ENCODE results near the gene STAG1.
"Not testable (repeated sequence)": the region's sequence is repeated elsewhere in the genome, so short reads cannot be mapped to it uniquely, and the experiment has no call there.

Gene STAG1

DNA sequence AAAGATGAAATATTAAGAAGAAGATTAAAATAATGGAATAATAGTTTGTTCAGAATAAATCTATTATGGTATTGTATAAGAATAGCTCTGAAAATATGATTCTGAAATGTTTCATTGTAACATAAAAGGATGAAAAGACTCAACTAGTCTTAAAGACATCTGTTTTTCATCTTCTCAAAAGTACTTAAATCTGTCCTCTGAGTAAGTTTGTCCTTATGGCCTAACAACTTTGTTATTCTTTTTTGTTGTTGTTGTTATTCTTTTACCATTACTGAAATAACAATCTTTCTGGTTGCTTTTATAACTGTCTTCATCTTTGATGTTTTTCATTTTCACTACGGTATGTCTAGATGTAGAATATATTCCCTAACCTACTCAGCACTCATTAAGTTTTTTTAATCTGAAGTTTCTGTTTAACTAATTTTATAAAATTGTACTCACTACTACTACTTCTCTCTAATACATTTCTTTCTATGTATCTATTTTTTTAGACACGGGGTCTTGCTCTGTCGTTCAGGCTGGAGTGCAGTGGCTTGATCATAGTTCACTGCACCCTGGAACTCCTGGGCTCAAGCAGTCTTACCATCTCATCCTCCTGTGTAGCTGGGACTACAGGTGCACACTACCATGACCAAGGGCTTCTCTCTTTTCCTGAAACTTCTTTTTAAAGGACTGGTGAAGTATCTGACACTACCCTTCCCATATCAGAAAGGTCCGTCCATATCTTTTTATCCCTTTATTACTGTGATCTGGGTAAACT lies 261.4 kb downstream of the STAG1 start:
- no peak for DNase-seq

DNA sequence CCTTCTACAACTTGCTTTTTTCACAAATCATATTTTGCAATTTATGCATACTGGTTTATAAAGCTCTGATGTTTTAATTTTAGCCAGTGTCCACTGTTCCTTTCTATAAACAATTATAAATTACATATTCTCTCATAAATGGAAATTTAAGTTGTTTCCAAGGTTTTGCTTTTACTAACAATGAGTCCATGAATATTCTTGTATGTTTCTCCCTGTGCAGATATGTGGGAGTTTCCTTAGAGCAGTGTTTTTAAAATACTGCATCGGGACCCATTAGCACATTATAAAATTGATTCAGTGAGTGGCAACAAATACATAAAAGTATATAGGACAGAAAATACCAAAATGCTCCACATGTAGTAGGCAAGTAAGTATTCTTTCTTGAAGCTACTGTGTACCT lies 266.4 kb downstream of the STAG1 start:
- DNase-seq = no peak

DNA sequence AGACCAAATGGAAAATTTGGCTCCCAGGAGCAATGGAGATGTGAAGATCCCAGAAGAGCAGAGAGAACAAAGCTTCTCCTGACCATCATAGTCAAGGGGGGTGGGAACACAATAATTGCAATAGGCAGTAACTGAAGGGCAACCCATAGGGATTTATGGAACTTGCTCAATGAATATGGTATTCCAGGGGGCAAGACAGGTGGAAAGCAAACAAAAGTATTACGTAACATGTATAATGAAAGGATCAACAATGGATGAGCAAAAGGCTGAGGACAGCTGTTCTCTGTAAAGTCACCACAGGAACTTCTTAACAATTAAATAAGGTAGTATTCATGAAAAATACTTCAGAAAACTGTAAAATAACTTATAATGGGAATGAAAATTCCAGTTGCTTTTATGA lies 275.9 kb downstream of the STAG1 start:
- no peak for DNase-seq

DNA sequence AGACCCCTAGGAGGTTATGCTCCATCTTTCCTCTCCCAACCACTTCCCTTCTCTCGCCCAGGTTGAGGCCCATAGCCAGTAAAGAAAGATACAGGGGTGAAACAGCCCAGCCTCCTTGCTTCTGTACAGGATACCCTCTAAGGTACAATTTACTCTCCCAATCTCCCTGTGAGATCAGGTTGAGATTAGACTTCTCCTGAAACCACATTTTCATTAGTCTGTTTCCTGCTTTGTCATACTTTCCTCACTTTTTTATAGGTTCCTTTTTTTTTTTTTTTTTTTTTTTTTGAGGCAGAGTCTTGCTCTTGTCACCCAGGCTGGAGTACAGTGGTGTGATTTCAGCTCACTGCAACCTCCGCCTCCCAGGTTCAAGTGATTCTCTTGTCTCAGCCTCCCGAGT lies 277.3 kb downstream of the STAG1 start:
- DNase-seq = not testable (repeated sequence)

DNA sequence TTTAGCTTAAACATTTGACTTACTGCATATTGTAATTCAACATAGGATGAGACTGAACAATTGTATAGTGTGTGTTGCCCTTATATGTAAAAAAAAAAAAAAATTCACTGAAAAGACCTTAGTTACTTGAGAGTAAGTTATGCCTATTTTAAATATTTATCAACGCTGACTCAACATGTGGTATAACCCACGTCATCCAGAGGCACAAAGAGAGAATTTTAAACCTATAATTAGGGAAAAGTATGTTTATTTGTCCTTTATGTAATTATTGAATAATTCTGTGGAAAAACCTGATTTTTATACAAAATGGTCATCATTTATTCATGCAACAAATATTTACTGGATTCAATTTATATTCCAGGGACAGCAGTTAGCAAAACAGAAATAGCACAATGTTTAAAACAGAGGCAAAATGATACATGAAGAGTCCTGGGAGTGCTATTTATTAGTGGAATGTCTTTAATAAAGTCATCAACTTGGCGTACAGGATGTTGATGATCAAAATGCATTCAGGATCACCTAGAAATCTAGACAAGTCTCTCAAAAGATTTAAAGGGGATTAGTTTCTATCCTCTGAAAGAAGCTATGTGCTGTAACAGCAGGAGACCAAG lies 278.4 kb downstream of the STAG1 start:
- no peak for DNase-seq

DNA sequence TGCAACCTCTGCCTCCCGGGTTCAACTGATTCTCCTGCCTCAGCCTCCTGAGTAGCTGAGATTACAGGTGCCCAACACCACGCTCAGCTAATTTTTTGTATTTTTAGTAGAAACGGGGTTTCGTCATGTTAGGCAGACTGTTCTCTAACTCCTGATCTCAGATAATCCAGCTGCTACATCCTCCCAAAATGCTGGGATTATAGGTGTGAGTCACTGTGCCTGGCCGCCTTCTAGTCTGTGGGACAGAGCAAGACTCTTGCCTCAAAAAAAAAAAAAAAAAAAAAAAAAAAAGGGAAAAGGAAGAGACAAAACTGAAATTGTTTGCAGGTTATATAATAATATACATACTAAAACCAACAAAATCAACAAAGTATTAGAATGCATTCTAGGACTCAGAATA lies 286.9 kb downstream of the STAG1 start:
- DNase-seq = no peak

DNA sequence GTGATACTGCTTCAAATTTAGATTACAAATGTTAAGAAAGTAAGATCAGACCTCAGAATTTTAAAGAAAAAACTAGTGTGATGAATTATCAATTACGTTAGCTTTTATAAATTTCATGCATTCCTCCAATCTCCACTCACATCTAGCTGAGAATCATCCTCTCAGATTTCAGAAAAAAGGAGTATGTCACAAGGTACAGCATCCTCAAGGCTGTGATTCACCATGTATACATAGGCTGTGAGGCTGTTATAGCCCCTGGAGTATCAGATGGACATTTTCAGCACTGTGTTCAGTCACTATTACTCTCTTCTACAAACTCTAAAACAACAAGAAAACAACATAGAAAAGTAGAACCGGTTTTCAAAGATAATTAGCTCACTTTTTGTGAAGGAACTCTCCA lies 287.7 kb downstream of the STAG1 start:
- DNase-seq = no peak

DNA sequence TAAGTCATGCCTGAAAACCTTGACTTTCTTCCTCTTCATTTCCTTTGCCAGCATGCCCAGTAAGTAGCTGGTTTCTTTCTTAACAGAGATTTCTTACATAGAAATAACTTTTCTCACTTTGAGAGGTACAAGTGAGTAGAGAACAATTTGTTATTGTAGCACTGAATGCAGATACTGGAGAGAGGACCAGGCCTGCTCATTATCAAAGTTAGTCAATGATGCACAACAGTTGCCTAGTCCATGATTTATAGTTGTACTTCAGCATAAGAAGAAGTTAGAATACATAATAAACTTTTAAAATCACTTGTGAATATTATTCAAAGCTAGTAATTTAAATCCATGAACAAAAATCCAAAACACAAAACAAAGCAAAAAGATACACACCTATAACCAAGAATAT lies 289.0 kb downstream of the STAG1 start:
- no peak for DNase-seq

DNA sequence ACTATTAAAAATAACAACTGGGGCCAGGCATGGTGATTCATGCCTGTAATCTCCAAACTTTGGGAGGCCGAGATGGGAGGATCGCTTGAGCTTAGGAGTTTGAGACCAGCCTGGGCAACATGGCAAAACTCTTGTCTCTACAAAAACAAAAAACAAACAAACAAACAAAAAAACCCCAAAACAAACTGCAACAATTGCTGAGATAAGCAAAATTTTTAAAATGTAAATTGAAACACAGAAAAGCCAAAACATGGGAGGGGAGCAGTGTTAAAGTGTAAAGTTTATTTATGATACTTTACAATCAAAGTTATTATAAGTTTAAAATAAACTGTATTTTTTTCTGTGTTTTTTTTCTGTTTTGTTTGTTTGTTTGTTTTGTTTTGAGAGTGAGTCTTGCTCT lies 294.4 kb downstream of the STAG1 start:
- no peak for DNase-seq

DNA sequence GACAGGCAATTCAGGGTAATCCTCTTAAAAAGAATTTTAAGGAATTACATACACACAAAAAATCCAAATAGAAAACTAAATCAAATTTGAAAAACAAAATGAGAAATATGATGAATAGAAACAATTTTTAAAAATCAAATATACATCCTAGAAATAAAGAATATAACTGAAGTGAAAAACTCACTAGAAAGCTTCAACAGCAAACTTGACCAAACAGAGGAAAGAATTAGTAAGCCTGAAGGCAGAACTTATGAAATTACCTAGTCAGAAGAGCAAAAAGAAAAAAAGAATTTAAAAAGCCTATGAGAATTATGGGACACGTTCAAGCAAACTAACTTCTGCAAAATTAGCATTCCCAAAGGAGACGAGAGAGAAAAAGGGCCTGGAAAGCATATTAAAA lies 296.0 kb downstream of the STAG1 start:
- no peak for DNase-seq

DNA sequence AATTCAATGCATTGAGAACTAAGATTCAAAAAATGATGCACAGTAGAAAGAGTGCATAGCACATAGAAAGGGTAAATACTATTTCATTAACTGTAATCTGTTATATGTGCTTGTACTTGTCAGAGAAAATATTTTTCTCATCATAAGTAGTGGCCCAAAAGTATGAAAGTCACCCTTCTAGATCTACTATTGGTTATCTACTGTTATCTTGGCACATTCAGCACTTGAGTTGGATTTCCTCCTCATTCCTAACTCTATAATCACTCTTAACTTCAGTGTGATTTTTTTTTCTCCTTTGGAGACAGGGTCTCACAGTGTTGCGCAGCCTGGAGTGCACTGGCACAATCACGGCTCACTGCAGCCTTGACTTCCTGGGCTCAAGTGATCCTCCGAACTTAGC lies 307.6 kb downstream of the STAG1 start:
- no peak for DNase-seq

DNA sequence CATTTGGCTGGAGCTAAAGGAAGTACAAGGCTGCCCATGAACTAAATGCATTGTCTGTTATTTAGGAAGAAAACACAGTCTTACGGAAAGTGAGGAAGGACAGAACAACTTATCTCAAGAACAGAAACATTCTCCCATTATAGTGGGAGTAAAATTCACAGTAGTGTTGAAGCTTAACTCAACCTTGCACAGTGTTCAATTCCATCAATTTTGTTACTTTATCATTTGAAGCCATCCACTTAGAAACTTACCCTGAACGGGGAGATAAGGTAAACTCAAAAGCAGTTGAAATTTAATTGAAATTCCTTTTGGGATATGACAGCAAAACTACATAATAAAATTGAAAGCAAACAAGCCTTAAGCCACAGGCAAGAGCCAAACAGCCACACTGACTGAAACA lies 315.1 kb downstream of the STAG1 start:
- no peak for DNase-seq

DNA sequence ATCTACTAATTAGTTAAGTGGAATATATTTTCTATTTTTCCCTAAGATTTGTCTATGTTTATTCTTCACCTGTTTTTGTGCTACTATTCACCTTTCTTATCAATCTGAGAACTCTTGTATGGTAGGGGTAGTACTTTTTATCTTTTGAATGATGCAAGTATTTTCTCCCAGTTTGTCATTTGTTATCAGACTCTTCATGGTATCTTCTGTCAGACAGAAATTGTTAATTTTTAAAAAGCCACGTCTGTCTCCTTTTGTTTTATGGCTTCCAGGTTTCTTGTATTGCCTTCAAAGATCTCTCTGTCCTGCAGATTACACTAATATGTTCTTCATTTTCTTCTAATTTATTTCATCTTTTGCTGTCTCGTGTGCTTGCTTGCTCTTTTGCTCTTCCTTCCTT lies 317.7 kb downstream of the STAG1 start:
- DNase-seq = no peak

DNA sequence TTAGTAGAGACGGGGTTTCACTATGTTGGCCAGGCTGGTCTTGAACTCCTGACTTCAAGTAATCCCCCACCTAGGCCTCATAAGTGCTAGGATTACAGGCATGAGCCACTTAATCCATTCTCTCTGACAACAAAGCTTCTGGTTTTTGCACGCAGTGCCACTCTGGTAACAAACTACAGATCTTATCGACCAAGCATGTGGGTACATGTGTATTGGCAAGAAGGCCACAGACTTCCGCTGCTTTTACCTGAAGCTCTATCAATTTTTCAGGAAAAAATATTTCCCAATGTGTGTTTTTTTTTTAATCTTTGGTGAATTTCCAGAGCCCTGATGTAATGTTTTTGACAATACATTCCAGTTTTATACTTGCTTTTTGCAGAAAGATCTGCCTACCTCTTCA lies 319.5 kb downstream of the STAG1 start:
- DNase-seq = no peak

DNA sequence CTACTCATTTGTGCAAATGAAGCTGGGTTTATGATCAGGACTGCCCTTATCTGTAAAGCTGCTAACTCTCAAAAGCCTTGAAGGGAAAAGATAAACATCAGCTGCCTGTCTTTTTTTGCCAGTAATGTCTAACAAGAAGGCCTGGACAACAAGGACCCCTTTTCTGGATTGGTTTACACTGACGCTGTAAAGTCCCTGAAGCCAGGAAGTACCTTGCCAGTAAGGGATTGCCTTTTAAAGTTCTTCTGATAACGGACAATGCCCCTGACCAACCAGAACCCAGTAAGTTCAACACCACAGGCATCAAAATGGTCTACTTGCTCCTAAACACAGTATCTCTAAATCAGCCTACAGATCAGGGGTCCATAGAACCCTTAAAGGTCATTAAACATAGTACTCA lies 324.0 kb downstream of the STAG1 start:
- DNase-seq = no peak

DNA sequence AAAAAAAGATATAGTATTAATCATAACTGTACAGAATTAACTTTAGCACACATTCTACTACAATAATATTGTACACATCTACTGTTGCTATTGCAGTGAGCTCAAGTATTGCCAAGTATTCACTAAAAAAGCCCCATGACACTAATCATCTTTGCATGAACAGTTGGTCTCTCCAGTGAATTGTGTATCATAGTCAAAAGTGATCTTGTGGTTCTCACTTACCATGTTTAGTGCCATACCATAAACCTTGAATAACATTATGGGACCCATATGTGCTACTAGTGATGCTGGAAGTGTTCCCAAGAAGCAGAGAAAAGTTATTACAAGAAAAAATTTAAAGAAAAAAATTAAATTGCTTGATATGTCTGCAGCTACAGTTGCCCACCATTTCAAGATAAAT lies 324.9 kb downstream of the STAG1 start:
- DNase-seq = no peak

DNA sequence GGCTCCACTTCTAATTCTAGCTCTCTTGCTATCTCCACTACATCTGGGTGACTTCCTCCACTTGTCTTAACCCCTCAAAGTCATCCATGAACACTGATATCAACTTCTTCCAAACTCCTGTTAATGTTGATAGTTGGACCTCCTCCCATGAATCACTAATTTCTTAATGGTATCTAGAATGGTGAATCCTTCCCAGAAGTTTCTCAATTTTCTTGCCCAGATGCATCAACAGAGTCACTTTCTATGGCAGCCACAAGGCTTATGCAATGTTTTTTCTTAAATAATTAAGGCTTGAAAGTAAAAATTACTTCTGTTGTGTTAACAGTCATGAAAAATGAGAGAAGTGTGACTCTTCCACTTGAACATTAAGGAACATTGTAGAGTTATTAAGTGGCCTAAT lies 337.7 kb downstream of the STAG1 start:
- DNase-seq = no peak

DNA sequence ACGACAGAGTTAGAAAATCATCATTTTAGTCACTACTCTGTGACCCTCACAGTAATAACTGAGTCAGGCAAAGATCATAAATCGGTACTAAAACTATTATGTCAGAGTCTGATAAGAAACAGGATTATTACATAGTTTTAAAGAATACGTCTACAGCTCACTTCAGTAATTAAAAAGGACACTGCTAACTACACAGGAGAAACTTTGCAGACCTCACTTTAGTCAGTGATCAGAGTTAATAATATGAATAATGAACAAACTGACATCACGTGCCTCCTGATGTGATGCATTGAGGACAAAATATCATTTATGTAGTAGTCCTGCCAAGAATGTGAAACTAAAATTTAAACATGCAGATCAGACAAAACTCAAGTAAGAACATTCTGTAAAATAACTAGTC lies 339.9 kb downstream of the STAG1 start:
- DNase-seq = no peak

DNA sequence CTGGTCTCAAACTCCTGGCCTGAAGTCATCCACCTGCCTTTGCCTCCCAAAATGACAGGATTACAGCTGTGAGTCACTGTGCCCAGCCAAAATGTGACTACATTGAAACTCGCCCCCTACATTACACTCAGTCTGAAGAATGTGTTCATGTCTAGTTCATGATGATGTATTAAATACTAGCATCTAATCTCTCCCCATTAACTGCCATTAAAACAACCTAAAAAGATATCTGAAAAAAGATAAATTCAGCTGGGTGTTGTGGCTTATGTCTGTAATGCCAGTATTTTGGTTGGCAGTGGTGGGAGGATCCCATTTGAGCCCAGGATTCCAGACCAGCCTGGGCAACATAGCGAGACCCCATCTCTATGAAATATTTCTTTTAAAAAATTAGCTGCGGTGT lies 342.6 kb downstream of the STAG1 start:
- DNase-seq = no peak

DNA sequence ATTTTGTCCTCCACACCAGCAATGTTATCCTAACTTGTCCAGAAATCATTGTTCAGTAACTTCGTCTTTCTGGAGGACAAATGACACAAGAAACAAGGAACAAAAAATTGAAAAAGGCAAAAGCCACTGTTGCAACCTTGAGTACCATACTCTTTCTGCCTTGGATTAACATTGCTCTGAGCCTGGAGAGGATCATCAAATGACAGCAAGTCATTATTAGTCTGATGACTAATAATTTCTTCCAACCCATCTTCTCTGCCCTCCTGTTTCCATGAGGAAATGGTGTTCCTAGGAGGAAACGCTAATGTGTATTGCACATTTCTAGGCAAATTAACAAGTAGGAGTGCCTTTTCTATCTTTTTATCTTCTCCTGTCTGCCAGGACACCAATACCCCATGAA lies 348.1 kb downstream of the STAG1 start:
- DNase-seq = no peak

DNA sequence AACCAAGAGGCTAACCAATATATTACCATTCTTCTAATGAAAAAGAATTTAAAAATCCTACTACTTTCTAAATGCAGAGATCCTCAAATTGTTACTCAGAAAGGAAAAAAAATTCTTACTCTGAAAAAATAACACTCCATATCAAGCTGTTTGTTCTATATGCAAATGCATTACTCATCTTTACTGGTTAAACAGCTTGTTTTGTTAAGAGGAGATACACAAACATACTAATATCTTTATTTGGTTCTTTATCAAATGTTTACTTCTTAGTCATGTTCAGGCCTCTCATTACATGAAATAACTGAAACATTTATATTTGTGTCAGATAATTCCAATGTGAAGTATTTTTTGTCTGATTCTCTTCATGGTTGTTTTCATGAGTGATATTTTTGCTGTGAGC lies 355.3 kb downstream of the STAG1 start:
- DNase-seq = no peak

DNA sequence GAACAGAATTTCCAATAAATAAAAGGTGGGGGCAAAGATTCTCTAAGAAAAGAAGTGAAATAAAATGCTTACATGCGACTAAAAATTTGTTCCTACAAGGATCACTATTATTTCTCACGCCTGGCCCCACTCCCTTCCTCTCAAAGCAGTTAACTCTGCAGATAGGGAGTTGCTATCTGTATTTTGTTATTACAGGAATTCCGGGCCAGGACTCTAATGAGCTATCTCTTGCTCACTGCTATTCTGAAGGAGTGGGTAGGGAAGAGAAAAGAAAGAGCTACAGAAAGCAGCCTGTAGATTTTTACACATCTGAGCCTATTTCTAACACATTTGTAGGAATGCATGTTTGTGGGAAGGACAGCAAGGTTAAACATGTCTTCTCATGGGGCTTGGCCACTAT lies 361.6 kb downstream of the STAG1 start:
- no peak for DNase-seq

DNA sequence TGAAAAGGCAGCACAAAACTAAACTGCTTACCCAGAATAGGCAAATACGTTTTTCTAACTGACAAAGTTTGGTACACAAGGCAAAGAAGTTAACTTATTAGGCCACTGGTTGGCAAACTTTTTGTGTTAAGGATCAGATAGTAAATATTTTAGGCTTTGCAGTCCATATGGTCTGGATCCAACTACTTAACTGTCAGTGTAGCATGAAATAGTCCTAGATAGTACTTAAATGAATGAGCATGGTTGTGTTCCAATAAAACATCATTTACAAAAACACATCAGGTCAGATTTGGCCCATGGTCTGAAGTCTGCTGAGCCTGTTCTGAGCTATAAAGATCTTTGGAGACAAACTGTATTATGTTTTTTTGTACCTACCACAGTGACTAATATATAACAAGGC lies 365.1 kb downstream of the STAG1 start:
- no peak for DNase-seq

DNA sequence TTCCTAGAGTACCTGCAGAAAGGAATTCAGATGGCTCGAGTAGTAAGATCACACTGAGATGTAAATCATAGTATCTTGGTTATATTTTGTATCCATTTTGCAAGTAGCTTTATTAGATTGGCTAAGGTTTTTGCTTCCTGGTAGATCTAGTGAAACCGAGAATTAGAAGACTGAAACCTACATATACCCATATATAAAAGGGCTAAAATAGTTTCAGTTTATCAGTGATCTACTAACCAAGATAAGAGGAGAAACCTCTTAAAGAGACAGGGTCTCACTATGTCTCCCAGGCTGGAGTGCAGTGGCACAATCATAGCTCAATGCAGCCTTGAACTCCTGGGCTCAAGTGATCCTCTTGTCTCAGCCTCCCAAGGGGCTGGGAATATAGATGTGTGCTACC lies 366.7 kb downstream of the STAG1 start:
- no peak for DNase-seq

DNA sequence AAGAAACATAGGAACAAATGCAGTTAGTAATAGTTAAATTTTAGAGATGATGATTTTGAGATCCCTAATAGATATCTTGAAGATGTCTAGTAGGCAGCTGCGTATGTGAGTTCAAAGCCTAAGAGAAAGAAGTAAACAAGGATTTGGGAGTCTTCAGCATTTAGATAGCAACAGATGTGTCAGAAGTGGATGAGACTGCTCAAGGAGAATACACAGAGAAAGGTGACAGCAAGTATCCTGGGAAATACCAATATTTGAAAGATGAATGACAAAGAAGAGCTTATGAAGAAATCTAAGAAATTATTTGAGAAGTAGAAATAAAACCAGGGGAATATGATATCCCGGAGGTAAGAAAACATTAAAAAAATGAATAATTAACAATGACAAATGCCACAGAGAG lies 371.1 kb downstream of the STAG1 start:
- DNase-seq = no peak

Measured in NCI-H510A treated with DMSO at 0.1 percent for 48 hours (cell line).